Neuronal stem cell (in vitro differentiated cells): ENCODE results near the gene ARHGAP18.

Source experiments
- DNase-seq: peaks from one replicate; pipeline ENCODE4 v3.0.0-alpha.2; 2013; ENCODE audit warnings: low spot score
- H2AFZ ChIP-seq: one replicate; pipeline ENCODE4 v1.6.1; 2013; ENCODE audit warnings: mild to moderate bottlenecking, low read length, inconsistent platforms
- H2AK5ac ChIP-seq: 2 replicates; pipeline ENCODE4 v1.6.1; 2013; ENCODE audit warnings: low read depth, mild to moderate bottlenecking, inconsistent platforms, low read length, moderate library complexity, mixed read lengths
- H2BK120ac ChIP-seq: 2 replicates; pipeline ENCODE4 v1.6.1; 2013; ENCODE audit warnings: low read depth, mild to moderate bottlenecking, inconsistent platforms, low read length, moderate library complexity, mixed read lengths
- H2BK12ac ChIP-seq: one replicate; pipeline ENCODE4 v1.6.1; 2013; ENCODE audit warnings: low read length, inconsistent platforms
- H2BK15ac ChIP-seq: 2 replicates; pipeline ENCODE4 v1.6.1; 2013; ENCODE audit warnings: mild to moderate bottlenecking, low read length, inconsistent platforms, mixed read lengths
- H2BK5ac ChIP-seq: one replicate; pipeline ENCODE4 v1.6.1; 2013; ENCODE audit warnings: inconsistent platforms, mild to moderate bottlenecking, low read length, moderate library complexity
- H3K14ac ChIP-seq: one replicate; pipeline ENCODE4 v1.6.1; 2013; ENCODE audit warnings: low read length, inconsistent platforms
- H3K18ac ChIP-seq: 2 replicates; pipeline ENCODE4 v1.6.1; 2013; ENCODE audit warnings: low read length, inconsistent platforms
- H3K23ac ChIP-seq: 2 replicates; pipeline ENCODE4 v1.6.1; 2013; ENCODE audit warnings: low read depth, mild to moderate bottlenecking, mixed read lengths, low read length, inconsistent platforms; ENCODE audit not compliant: poor library complexity
- H3K27ac ChIP-seq: replicated peaks from 3 replicates; pipeline ENCODE4 v1.5.1; 2013; ENCODE audit warnings: low read length, inconsistent platforms
- H3K27me3 ChIP-seq, 3 experiments: 2 replicates each; pipeline ENCODE4 v1.6.1; 2013; ENCODE audit warnings: low read length in 3 of 3, mild to moderate bottlenecking in 2 of 3, inconsistent platforms in 1 of 3, low read depth in 1 of 3, mixed read lengths in 1 of 3, moderate library complexity in 1 of 3; ENCODE audit not compliant: control insufficient read depth in 3 of 3, insufficient read depth in 3 of 3
- H3K36me3 ChIP-seq, 2 donors: replicated peaks in 1 of 2; 2 replicates each; pipeline ENCODE4 v1.6.1; 2013; ENCODE audit warnings: low read length in 2 of 2; ENCODE audit not compliant: control insufficient read depth in 2 of 2, insufficient read depth in 2 of 2
- H3K4ac ChIP-seq: 2 replicates; pipeline ENCODE4 v1.6.1; 2013; ENCODE audit warnings: inconsistent platforms, mild to moderate bottlenecking, low read length, moderate library complexity
- H3K4me1 ChIP-seq, 2 donors: 1 replicate in 1 of 2; 2 replicates in 1 of 2; pipeline ENCODE4 v1.6.1; 2013; ENCODE audit warnings: low read length in 2 of 2, low read depth in 1 of 2; ENCODE audit not compliant: control insufficient read depth in 2 of 2, insufficient read depth in 1 of 2
- H3K4me2 ChIP-seq: one replicate; pipeline ENCODE4 v1.6.1; 2013; ENCODE audit warnings: mild to moderate bottlenecking, low read length, inconsistent platforms; ENCODE audit not compliant: insufficient read depth, poor library complexity, severe bottlenecking
- H3K4me3 ChIP-seq, 2 donors: 2 replicates each; pipeline ENCODE4 v1.5.1; 2013; ENCODE audit warnings: low read length in 2 of 2, mild to moderate bottlenecking in 2 of 2, inconsistent platforms in 1 of 2, moderate library complexity in 1 of 2
- H3K79me1 ChIP-seq: one replicate; pipeline ENCODE4 v1.6.1; 2013; ENCODE audit warnings: low read depth, mild to moderate bottlenecking, inconsistent platforms, low read length, moderate library complexity
- H3K9ac ChIP-seq: one replicate; pipeline ENCODE4 v1.6.1; 2013; ENCODE audit warnings: mild to moderate bottlenecking, low read depth, low read length, inconsistent platforms; ENCODE audit not compliant: poor library complexity
- H3K9me3 ChIP-seq, 2 donors: replicated peaks in 1 of 2; 2 replicates each; pipeline versions ENCODE3 to v1.6.1; 2013; ENCODE audit warnings: low read length in 2 of 2, mild to moderate bottlenecking in 2 of 2, inconsistent platforms in 1 of 2, low read depth in 1 of 2, mixed read lengths in 1 of 2, moderate library complexity in 1 of 2; ENCODE audit not compliant: control insufficient read depth in 2 of 2, insufficient read depth in 1 of 2
- H4K8ac ChIP-seq: one replicate; pipeline ENCODE4 v1.6.1; 2013; ENCODE audit warnings: low read depth, mild to moderate bottlenecking, inconsistent platforms, low read length, moderate library complexity
- H4K91ac ChIP-seq: one replicate; pipeline ENCODE4 v1.6.1; 2013; ENCODE audit warnings: low read length, low read depth, mild to moderate bottlenecking, inconsistent platforms; ENCODE audit not compliant: poor library complexity
- WGBS, 2 donors: extraction: QIAGEN DNeasy Blood & Tissue Kit; methylation state at CpG; one replicate each; pipeline ENCODE4 v1.1.7; 2013; ENCODE audit warnings: missing lambda C conversion rate in 2 of 2, mixed read lengths in 1 of 2; ENCODE audit not compliant: insufficient read length in 2 of 2, insufficient replicate concordance in 1 of 2; ENCODE audit errors: extremely low coverage in 2 of 2; 5-methylcytosine and 5-hydroxymethylcytosine counted together

ARHGAP18 gene

GRCh38 chr6:129686941-129687627, 22.9 kb downstream of the ARHGAP18 start:
- no peak overlapping the region for H3K4me3 ChIP-seq
- DNase-seq, result no peak
- no peak overlapping the region for H2BK120ac ChIP-seq
- H3K4me2 ChIP-seq, result no peak overlapping the region
- no peak overlapping the region for H2BK5ac ChIP-seq
- no peaks in the 10 kb centered on the region for H3K9me3 ChIP-seq
- no peak overlapping the region for H2AK5ac ChIP-seq
- H2BK12ac ChIP-seq, result no peak overlapping the region
- H3K14ac ChIP-seq, result no peak overlapping the region
- no peak overlapping the region for H3K9ac ChIP-seq
- no peak overlapping the region for H3K18ac ChIP-seq
- no peak overlapping the region for H3K4ac ChIP-seq
- H2BK15ac ChIP-seq, result no peak overlapping the region
- H3K79me1 ChIP-seq, result no peaks in the 10 kb centered on the region
- H2AFZ ChIP-seq, result no peak overlapping the region
- H3K27ac ChIP-seq, result no peak overlapping the region
- H4K91ac ChIP-seq, result no peak overlapping the region
- H3K27me3 ChIP-seq, result no peaks in the 10 kb centered on the region
- no peak overlapping the region for H3K23ac ChIP-seq
- H3K36me3 ChIP-seq, result no peaks in the 10 kb centered on the region
- H4K8ac ChIP-seq, result no peak overlapping the region
- WGBS, 2 donors, result no CpG with 5 or more reads among the region's 7 CpGs
- H3K4me1 ChIP-seq, result peaks cover 3 to 7% of the 10 kb centered on the region in 2 donors

- Histone ChIP-seq H3K27ac (no peak overlapping the region), H4K8ac (no peak overlapping the region), H3K4me1 (peaks cover 0 to 7% of the 10 kb centered on the region in 2 donors), H2BK5ac (no peak overlapping the region), H2AK5ac (no peak overlapping the region), H2BK120ac (no peak overlapping the region), H3K4ac (no peak overlapping the region), H2BK15ac (no peak overlapping the region), H3K9me3 (no peaks in the 10 kb centered on the region), H3K18ac (no peak overlapping the region), H3K23ac (no peak overlapping the region), H3K79me1 (no peaks in the 10 kb centered on the region), H3K14ac (no peak overlapping the region), H2BK12ac (no peak overlapping the region), H3K4me3 (no peak overlapping the region), H3K36me3 (no peaks in the 10 kb centered on the region), H4K91ac (no peak overlapping the region), H3K27me3 (no peaks in the 10 kb centered on the region), H3K9ac (no peak overlapping the region), H2AFZ (no peak overlapping the region), H3K4me2 (no peak overlapping the region)
- no peak for DNase-seq
- no CpG with 5 or more reads among the region's 5 CpGs for WGBS, 2 donors
These were observed 24.3 kb downstream of the ARHGAP18 start for GRCh38 chr6:129685662-129686031.

- Histone ChIP-seq H2BK5ac (no peak overlapping the region), H2BK120ac (no peak overlapping the region), H3K4me1 (peaks cover 0 to 7% of the 10 kb centered on the region in 2 donors), H3K23ac (no peak overlapping the region), H3K27ac (no peak overlapping the region), H3K18ac (no peak overlapping the region), H3K4ac (no peak overlapping the region), H3K27me3 (no peaks in the 10 kb centered on the region), H3K4me2 (no peak overlapping the region), H3K79me1 (no peaks in the 10 kb centered on the region), H3K14ac (no peak overlapping the region), H3K4me3 (no peak overlapping the region), H2AK5ac (no peak overlapping the region), H4K91ac (no peak overlapping the region), H2BK12ac (no peak overlapping the region), H2BK15ac (no peak overlapping the region), H3K36me3 (no peaks in the 10 kb centered on the region), H4K8ac (no peak overlapping the region), H3K9ac (no peak overlapping the region), H3K9me3 (no peaks in the 10 kb centered on the region), H2AFZ (no peak overlapping the region)
- no peak for DNase-seq
- WGBS, 2 donors, result no CpG with 5 or more reads among the region's 8 CpGs
These were observed 24.9 kb downstream of the ARHGAP18 start for GRCh38 chr6:129684903-129685661.

GRCh38 chr6:129684323-129684884, 25.6 kb downstream of the ARHGAP18 start:
- no peak overlapping the region for H3K4ac ChIP-seq
- H3K9ac ChIP-seq, result no peak overlapping the region
- H2AFZ ChIP-seq, result peak overlapping the region; percentile 35
- no peak overlapping the region for H2BK15ac ChIP-seq
- peaks cover 0 to 7% of the 10 kb centered on the region in 2 donors for H3K4me1 ChIP-seq
- no peak overlapping the region for H2AK5ac ChIP-seq
- H3K18ac ChIP-seq, result no peak overlapping the region
- no peak overlapping the region for H2BK12ac ChIP-seq
- no peak overlapping the region for H3K27ac ChIP-seq
- H4K91ac ChIP-seq, result no peak overlapping the region
- WGBS, 2 donors, result no CpG with 5 or more reads among the region's 6 CpGs
- H3K4me2 ChIP-seq, result no peak overlapping the region
- H2BK120ac ChIP-seq, result no peak overlapping the region
- no peaks in the 10 kb centered on the region for H3K9me3 ChIP-seq
- H3K14ac ChIP-seq, result no peak overlapping the region
- no peak overlapping the region for H3K4me3 ChIP-seq
- H2BK5ac ChIP-seq, result no peak overlapping the region
- no peak overlapping the region for H4K8ac ChIP-seq
- H3K36me3 ChIP-seq, result no peaks in the 10 kb centered on the region
- no peak overlapping the region for H3K23ac ChIP-seq
- no peaks in the 10 kb centered on the region for H3K79me1 ChIP-seq
- H3K27me3 ChIP-seq, result no peaks in the 10 kb centered on the region
- DNase-seq, result no peak
